HEK293 (cell line): ENCODE measurements around the gene PTPN6.

Experiments used
- BCL6B ChIP-seq: fragments of 450-650 bp; formaldehyde crosslinking; IDR thresholded peaks from 2 replicates; pipeline ENCODE4 v1.5.1; 2017; ENCODE audit warnings: missing biosample characterization, missing genetic modification characterization
- GLI4 ChIP-seq: fragments of 450-650 bp; formaldehyde crosslinking; IDR thresholded peaks from 2 replicates; pipeline ENCODE4 v1.5.1; 2016; ENCODE audit warnings: missing biosample characterization, missing genetic modification characterization
- GLIS2 ChIP-seq: fragments of 450-650 bp; formaldehyde crosslinking; IDR thresholded peaks from 2 replicates; pipeline ENCODE4 v1.5.1; 2016; ENCODE audit warnings: missing biosample characterization, missing genetic modification characterization
- IKZF3 ChIP-seq: fragments of 450-650 bp; IDR thresholded peaks from 2 replicates; pipeline ENCODE4 v1.5.0; 2018; ENCODE audit warnings: missing biosample characterization, mild to moderate bottlenecking, missing genetic modification characterization, moderate library complexity
- KLF10 ChIP-seq: fragments of 450-650 bp; IDR thresholded peaks from 2 replicates; pipeline ENCODE4 v1.5.1; 2018; ENCODE audit warnings: missing biosample characterization, mild to moderate bottlenecking, missing genetic modification characterization
- KLF9 ChIP-seq: fragments of 450-650 bp; formaldehyde crosslinking; IDR thresholded peaks from 2 replicates; pipeline ENCODE4 v1.5.1; 2016; ENCODE audit warnings: missing biosample characterization, missing genetic modification characterization, low read depth
- MEIS1 ChIP-seq: sonication (generic); formaldehyde crosslinking; IDR thresholded peaks from 2 replicates; pipeline ENCODE4 v1.8.1; 2022; ENCODE audit warnings: missing genetic modification reagents, mild to moderate bottlenecking, borderline replicate concordance
- OSR2 ChIP-seq: fragments of 450-650 bp; formaldehyde crosslinking; IDR thresholded peaks from 2 replicates; pipeline ENCODE4 v1.5.1; 2016; ENCODE audit warnings: missing biosample characterization, missing genetic modification characterization
- PATZ1 ChIP-seq: fragments of 450-650 bp; formaldehyde crosslinking; IDR thresholded peaks from 2 replicates; pipeline ENCODE4 v1.5.1; 2016; ENCODE audit warnings: missing biosample characterization, missing genetic modification characterization
- PRDM10 ChIP-seq: fragments of 450-650 bp; formaldehyde crosslinking; IDR thresholded peaks from 2 replicates; pipeline ENCODE4 v1.5.1; 2016; ENCODE audit warnings: missing biosample characterization, missing genetic modification characterization
- SP2 ChIP-seq: fragments of 450-650 bp; formaldehyde crosslinking; IDR thresholded peaks from 2 replicates; pipeline ENCODE4 v1.5.1; 2016; ENCODE audit warnings: missing biosample characterization, missing genetic modification characterization
- SP7 ChIP-seq: fragments of 450-650 bp; formaldehyde crosslinking; IDR thresholded peaks from 2 replicates; pipeline ENCODE4 v1.5.1; 2016; ENCODE audit warnings: missing biosample characterization, missing genetic modification characterization
- WT1 ChIP-seq: fragments of 450-650 bp; formaldehyde crosslinking; IDR thresholded peaks from 2 replicates; pipeline ENCODE4 v1.5.1; 2016; ENCODE audit warnings: missing biosample characterization, missing genetic modification characterization
- ZBTB10 ChIP-seq: fragments of 450-650 bp; formaldehyde crosslinking; IDR thresholded peaks from 2 replicates; pipeline ENCODE4 v1.5.1; 2016; ENCODE audit warnings: missing biosample characterization, missing genetic modification characterization
- ZBTB20 ChIP-seq: fragments of 450-650 bp; formaldehyde crosslinking; IDR thresholded peaks from 2 replicates; pipeline ENCODE4 v1.5.1; 2016; ENCODE audit warnings: missing biosample characterization, missing genetic modification characterization
- ZBTB26 ChIP-seq: fragments of 450-650 bp; formaldehyde crosslinking; optimal IDR thresholded peaks from 2 replicates; pipeline ENCODE3; 2016; ENCODE audit warnings: missing biosample characterization, mild to moderate bottlenecking, missing genetic modification characterization
- ZNF146 ChIP-seq: fragments of 450-650 bp; formaldehyde crosslinking; IDR thresholded peaks from 2 replicates; pipeline ENCODE4 v1.5.1; 2016; ENCODE audit warnings: missing biosample characterization, missing genetic modification characterization
- ZNF2 ChIP-seq: fragments of 450-650 bp; formaldehyde crosslinking; IDR thresholded peaks from 2 replicates; pipeline ENCODE4 v1.5.1; 2016; ENCODE audit warnings: missing biosample characterization, missing genetic modification characterization
- ZNF211 ChIP-seq: fragments of 450-650 bp; formaldehyde crosslinking; IDR thresholded peaks from 2 replicates; pipeline ENCODE4 v1.5.1; 2016; ENCODE audit warnings: low read depth, missing biosample characterization, missing genetic modification characterization
- ZNF214 ChIP-seq: fragments of 450-650 bp; formaldehyde crosslinking; IDR thresholded peaks from 2 replicates; pipeline ENCODE4 v1.5.1; 2017; ENCODE audit warnings: missing biosample characterization, mild to moderate bottlenecking, missing genetic modification characterization, borderline replicate concordance
- ZNF391 ChIP-seq: fragments of 450-650 bp; formaldehyde crosslinking; IDR thresholded peaks from 2 replicates; pipeline ENCODE4 v1.5.1; 2016; ENCODE audit warnings: low read depth, missing biosample characterization, missing genetic modification characterization, borderline replicate concordance
- ZNF394 ChIP-seq: fragments of 450-650 bp; formaldehyde crosslinking; IDR thresholded peaks from 2 replicates; pipeline ENCODE4 v1.5.1; 2016; ENCODE audit warnings: missing biosample characterization, missing genetic modification characterization, mild to moderate bottlenecking, moderate library complexity, borderline replicate concordance
- ZNF423 ChIP-seq: fragments of 450-650 bp; formaldehyde crosslinking; IDR thresholded peaks from 2 replicates; pipeline ENCODE4 v1.5.1; 2016; ENCODE audit warnings: missing biosample characterization, missing genetic modification characterization
- ZNF521 ChIP-seq: fragments of 450-650 bp; formaldehyde crosslinking; IDR thresholded peaks from 2 replicates; pipeline ENCODE4 v1.5.1; 2017; ENCODE audit warnings: missing biosample characterization, mild to moderate bottlenecking, missing genetic modification characterization
- ZNF558 ChIP-seq: fragments of 450-650 bp; formaldehyde crosslinking; IDR thresholded peaks from 2 replicates; pipeline ENCODE4 v1.5.1; 2016; ENCODE audit warnings: missing biosample characterization, missing genetic modification characterization
- ZNF76 ChIP-seq: fragments of 450-650 bp; formaldehyde crosslinking; IDR thresholded peaks from 2 replicates; pipeline ENCODE4; 2016; ENCODE audit warnings: low read depth, missing biosample characterization, missing genetic modification characterization, borderline replicate concordance
- ZNF776 ChIP-seq: fragments of 450-650 bp; formaldehyde crosslinking; IDR thresholded peaks from 2 replicates; pipeline ENCODE4 v1.5.0; 2017; ENCODE audit warnings: missing biosample characterization, missing genetic modification characterization, borderline replicate concordance

PTPN6 gene

GRCh38 chr12:6925540-6926279, 25.4 kb upstream of the PTPN6 start (continued):
- no peak; the same call in 1 of the 2 replicates for TF ChIP-seq ZNF558
- TF ChIP-seq OSR2: 0 out of 2 replicates have a peak, but pooled peaks have one; percentile 12
- peak; percentile 89 for TF ChIP-seq ZNF146 (tag by site-specific recombination)
- 0 out of 2 replicates have a peak, but pooled peaks have one; percentile 7 for TF ChIP-seq ZNF423
- TF ChIP-seq ZNF2 (tag by site-specific recombination): 0 out of 2 replicates have a peak, but pooled peaks have one; percentile 47
- peak; percentile 56; the same call in 1 of the 2 replicates for TF ChIP-seq ZNF76 (tag by site-specific recombination)
- 0 out of 2 replicates have a peak, but pooled peaks have one; percentile 39 for TF ChIP-seq KLF10 (tag by site-specific recombination)
- TF ChIP-seq ZBTB26 (tag by site-specific recombination): peak; percentile 32
- TF ChIP-seq ZNF394 (tag by site-specific recombination): peak; percentile 67; the same call in 1 of the 2 replicates
- peak; percentile 42; the same call in 1 of the 2 replicates for TF ChIP-seq PRDM10 (tag by site-specific recombination)
- no peak for TF ChIP-seq ZNF776 (tag by site-specific recombination)
- TF ChIP-seq BCL6B (tag by site-specific recombination): peak; percentile 16; the same call in 1 of the 2 replicates
- peak; percentile 77 for TF ChIP-seq ZBTB10
- TF ChIP-seq ZNF391 (tag by site-specific recombination): peak; percentile 59; the same call in 1 of the 2 replicates
- peak; percentile 85 for TF ChIP-seq ZBTB20
- no peak for TF ChIP-seq ZNF214 (tag by site-specific recombination)
- TF ChIP-seq ZNF521: no peak
- peak; percentile 44 for TF ChIP-seq SP2 (tag by site-specific recombination)
- peak; percentile 18 for TF ChIP-seq GLIS2 (tag by site-specific recombination)
- TF ChIP-seq MEIS1 (CRISPR knock-in tag): no peak
- TF ChIP-seq IKZF3 (tag by site-specific recombination): peak; percentile 62
- peak; percentile 90 for TF ChIP-seq PATZ1 (tag by site-specific recombination)
- peak; percentile 26 for TF ChIP-seq WT1
- TF ChIP-seq KLF9 (tag by site-specific recombination): peak; percentile 31; the same call in 1 of the 2 replicates
- no peak for TF ChIP-seq ZNF211
- TF ChIP-seq SP7 (tag by site-specific recombination): peak; percentile 75
- peak; percentile 51; the same call in 1 of the 2 replicates for TF ChIP-seq GLI4
